Middle frontal gyrus (tissue), 1 donor: ENCODE data around the gene TRIM29.

Experiments used
- DNase-seq: peaks from one replicate; pipeline ENCODE4 v3.0.0-alpha.2; 2015; ENCODE audit warnings: low spot score; ENCODE audit errors: extremely low spot score

The TRIM29 gene

GRCh38 chr11:120097721-120098385, 40.1 kb downstream of the TRIM29 start:
- DNase-seq = no peak

GRCh38 chr11:120096369-120097191, 41.3 kb downstream of the TRIM29 start:
- no peak for DNase-seq

GRCh38 chr11:120095516-120095915, 42.4 kb downstream of the TRIM29 start:
- no peak for DNase-seq

DNA sequence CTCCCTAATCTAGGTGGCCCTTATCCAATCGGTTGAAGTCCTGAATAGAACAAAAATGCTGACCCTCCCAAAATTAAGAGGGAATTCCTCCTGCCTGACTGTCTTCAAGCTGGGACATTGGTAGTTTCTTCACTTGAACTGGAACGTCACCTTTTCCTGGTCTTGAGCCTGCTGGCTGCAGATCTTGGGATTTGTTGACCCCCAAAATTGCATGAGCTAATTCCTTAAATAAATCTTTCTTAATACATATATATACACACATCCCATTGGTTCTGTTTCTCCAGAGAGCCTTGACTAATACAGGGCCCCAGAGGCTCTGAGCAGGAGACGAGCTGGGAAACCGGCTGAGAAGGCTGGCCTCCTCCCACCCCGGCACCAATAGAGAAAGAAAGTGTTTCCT, 46.2 kb downstream of the TRIM29 start:
- DNase-seq = no peak

DNA sequence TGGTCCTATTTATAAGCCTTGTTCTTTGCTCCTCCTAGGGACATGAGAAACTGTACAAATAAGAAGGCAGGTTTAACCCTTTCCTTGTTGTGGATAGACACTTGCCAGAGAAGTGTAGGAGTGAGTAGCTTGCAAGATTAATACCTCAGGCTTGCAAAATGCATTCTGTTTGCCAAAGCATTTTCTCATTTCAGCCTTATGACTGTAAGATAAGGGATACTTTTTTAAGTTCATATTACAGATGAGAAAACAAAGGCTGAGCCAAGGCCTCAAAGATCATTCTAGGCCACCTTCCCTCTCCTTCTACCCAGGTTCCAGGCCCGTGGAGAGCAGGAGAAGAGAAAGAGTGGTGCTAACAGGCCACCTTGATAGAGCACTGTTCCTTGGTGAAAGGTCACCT, 46.8 kb downstream of the TRIM29 start:
- no peak for DNase-seq

GRCh38 chr11:120090411-120090810, 47.5 kb downstream of the TRIM29 start:
- no peak for DNase-seq

DNA sequence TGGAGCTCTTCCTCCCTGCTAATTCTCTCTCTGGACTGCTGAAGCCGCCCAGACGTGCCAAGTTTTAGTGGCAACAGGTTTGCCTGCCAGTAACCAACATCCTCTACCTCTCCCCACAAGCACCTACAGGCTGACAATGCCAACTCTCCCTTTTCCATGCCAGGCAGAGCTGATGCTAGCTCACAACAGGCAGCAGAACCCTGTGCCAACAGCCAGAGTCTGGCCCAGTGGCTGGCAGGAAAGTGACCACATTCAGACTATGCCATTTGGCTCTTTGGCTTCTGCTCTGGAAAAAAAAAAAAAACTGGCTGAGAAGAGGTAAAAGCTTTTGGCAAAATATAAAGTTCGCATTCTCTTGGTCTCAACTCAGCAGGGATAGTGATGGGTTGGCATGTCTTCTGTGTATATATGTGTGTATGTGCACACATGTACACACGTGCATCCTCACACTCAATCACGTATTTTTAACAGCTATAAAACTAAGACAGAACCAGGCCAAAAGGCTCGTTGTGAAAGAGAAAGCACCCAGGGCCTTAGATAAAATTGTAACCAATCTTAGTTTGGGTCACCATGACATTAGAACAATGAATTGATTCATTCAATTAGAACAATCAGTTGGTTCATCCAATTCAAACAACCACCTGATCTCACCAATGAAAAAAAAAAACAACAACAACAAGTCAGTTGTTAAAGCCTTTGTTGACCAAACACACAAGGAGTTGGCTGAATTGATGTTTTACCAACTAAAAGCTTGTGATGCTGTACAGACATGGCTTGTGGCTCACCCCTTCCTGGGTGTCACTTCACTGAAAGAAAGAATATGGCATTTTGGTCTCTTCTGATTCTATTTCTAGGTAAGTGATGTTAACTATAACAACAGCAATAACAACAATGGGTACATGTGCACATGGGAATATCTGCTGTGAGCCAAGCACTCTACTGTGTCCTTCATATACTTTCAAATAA, 48.6 kb downstream of the TRIM29 start:
- peak; percentile 48 for DNase-seq

DNA sequence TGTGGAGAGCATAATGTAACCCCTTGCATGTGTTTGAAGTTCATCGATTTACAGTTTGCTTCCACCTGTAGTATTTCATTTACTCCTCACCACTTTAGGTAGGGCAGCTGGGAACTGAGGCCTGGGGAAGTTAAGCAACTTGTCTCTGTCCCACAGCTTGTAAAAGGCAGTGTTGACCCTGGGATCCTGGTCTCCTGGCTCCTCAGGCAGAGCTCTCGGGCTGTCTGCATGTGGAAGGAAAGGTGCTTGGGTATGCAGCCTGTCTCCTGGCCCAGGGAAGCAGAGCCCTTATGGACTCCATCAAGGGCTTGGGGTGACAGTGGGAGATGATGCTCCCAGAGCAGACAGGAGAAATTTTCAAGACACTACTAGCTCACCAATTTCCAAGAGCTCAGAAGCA, 49.9 kb downstream of the TRIM29 start:
- DNase-seq = no peak

DNA sequence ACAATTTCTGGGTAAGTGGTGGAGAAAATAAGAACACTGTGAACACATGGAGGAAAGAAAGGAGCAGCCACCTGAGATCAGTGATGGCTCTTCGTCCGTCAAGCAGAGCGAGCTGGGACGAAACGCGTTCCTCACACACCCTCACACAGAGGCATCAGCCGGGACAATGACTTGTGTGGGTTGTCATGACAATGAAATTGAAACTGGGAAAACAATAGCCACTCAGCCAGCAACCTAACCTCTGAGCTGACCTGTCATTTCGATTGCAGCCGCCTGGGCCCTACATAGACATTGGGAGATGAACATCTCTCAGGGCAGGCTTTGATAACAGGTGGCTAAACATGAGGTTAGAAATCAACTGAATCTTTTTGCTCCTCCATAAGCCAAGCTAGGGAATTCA, 51.3 kb downstream of the TRIM29 start:
- no peak for DNase-seq

GRCh38 chr11:120079750-120080610, 57.9 kb downstream of the TRIM29 start:
- no peak for DNase-seq

GRCh38 chr11:120078397-120078796, 59.5 kb downstream of the TRIM29 start:
- DNase-seq = no peak

GRCh38 chr11:120074076-120074475, 63.8 kb downstream of the TRIM29 start:
- no peak for DNase-seq

- no peak for DNase-seq
Observed at GRCh38 chr11:120073196-120073595, 64.7 kb downstream of the TRIM29 start.

- DNase-seq = no peak
Observed at GRCh38 chr11:120068114-120068573, 69.8 kb downstream of the TRIM29 start.

DNA sequence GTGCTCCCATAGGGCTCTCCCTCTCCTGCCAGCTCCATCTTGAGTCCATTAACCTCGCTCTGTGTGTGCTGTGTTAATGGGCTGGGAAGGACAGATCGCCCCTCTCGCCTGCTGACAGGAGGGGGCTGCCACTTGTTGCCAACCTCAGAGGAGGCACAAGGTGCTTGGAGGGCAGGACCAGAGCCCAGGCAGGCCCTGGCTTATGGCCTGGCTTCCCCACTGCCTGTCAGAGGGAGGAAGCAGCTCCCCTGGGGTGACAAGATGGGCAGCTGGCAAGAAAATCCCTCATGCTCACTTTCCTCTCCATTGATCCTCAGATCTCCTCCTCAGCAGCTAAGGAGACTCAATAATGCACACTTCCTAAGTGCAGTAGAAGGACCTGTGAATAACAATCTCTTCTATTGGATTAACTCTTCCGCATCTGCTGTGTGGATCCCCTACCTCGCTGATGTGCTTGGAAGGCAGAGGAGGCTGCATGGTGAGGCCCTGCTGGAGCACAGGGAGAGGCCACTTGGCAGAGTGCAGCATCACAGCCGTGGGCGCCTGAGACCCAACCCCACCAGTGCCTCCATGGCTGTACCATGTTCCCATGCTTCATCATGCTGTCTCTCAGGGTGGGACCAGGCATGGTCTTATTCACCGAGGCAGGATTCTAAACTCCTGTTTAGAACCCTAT, 70.3 kb downstream of the TRIM29 start:
- DNase-seq = no peak

GRCh38 chr11:120066738-120067437, 71.0 kb downstream of the TRIM29 start:
- DNase-seq = no peak

GRCh38 chr11:120065876-120066275, 72.0 kb downstream of the TRIM29 start:
- no peak for DNase-seq

DNA sequence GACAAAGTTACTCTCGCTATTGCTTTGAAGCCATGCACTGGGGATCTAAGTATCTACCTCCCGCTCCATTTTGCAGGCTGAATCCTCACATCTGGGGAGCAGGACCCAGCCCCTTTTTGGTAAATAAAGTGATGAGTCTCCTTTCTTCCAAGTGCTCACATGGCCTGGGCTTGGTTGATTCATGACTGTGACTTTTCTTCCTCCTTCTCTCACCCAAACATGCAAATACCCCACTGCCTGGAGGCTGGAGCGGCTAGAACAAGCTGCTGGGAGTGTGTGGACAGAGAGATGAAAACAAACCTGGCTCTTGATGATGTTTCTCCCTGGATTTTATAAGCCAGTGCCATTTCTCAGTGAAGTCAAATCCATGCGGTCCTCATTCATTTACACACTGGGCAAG, 72.7 kb downstream of the TRIM29 start:
- no peak for DNase-seq

GRCh38 chr11:120064341-120064740, 73.6 kb downstream of the TRIM29 start:
- DNase-seq = no peak
